GM12878 (cell line): ENCODE data around the gene NAA60. TPM values are rescaled to one million over a fixed set of nuclear protein-coding genes. Genes with fewer than 3 reads are reported as not detected.
"Not testable (repeated sequence)": the region's sequence is repeated elsewhere in the genome, so short reads cannot be mapped to it uniquely, and the experiment has no call there.

Source experiments
- ATAC-seq: fragments of 200-7000 bp; cut with Tn5 transposase; 3 replicates; pipeline ENCODE4 v1.9.1; 2020; ENCODE audit warnings: mild to moderate bottlenecking, moderate library complexity
- BruUV-seq: library from RNA; stranded (reverse); fragments of 400-500 nt; replicated peaks from 2 replicates; lab custom pipeline; 2021; lab: Mats Ljungman, UMichigan
- CTCF ChIA-PET: fragments of 300-600 bp; sonication (Branson Sonifier 250); formaldehyde crosslinking; extraction: SDS; loops from one replicate; lab custom pipeline; 2021; ENCODE audit warnings: inconsistent platforms; lab: Yijun Ruan, JAX
- POLR2A ChIA-PET: fragments of 350-600 bp; formaldehyde crosslinking; extraction: SDS; loops from one replicate; lab custom pipeline; 2021; ENCODE audit warnings: inconsistent platforms; lab: Charles Lee
- RAD21 ChIA-PET: fragments of 300-600 bp; sonication (Branson Sonifier 250); formaldehyde crosslinking; loops from one replicate; lab custom pipeline; 2023; ENCODE audit warnings: antibody characterized with exemption; ENCODE audit not compliant: unreplicated experiment; lab: Charles Lee
- SMC1A ChIA-PET: fragments of 300-600 bp; sonication (Branson Sonifier 250); formaldehyde crosslinking; loops from one replicate; lab custom pipeline; 2023; ENCODE audit not compliant: unreplicated experiment, uncharacterized antibody; lab: Charles Lee
- DNase-seq: peaks from one replicate; pipeline ENCODE4 v3.0.0-alpha.2; 2011; ENCODE audit warnings: low read depth, low spot score
- FAIRE-seq: peaks from 3 replicates; lab custom pipeline; 2011; peaks lifted over from hg19 to GRCh38; lab: Jason Lieb, UNC
- H2AFZ ChIP-seq: 2 replicates; pipeline ENCODE4 v1.6.0; 2011; ENCODE audit warnings: low read depth, low read length, control low read depth; ENCODE audit not compliant: control insufficient read depth
- H3K27ac ChIP-seq: 2 replicates; pipeline ENCODE4 v1.5.1; 2011; ENCODE audit warnings: control low read depth; ENCODE audit not compliant: control insufficient read depth, insufficient read depth
- H3K27me3 ChIP-seq, 2 experiments: replicated peaks in 1 of 2; 2 replicates each; pipeline versions ENCODE4 v1.6.0 to v1.6.1; 2011; ENCODE audit warnings: low read length in 1 of 2; ENCODE audit not compliant: control insufficient read depth in 2 of 2, insufficient read depth in 2 of 2
- H3K36me3 ChIP-seq, 2 experiments: 2 replicates each; pipeline ENCODE4 v1.5.1; 2011; ENCODE audit warnings: low read length in 1 of 2; ENCODE audit not compliant: control insufficient read depth in 2 of 2, insufficient read depth in 2 of 2
- H3K4me1 ChIP-seq: 2 replicates; pipeline ENCODE4 v1.6.1; 2011; ENCODE audit warnings: mild to moderate bottlenecking, low read length, moderate library complexity, mixed read lengths; ENCODE audit not compliant: control insufficient read depth, insufficient read depth
- H3K4me2 ChIP-seq: 2 replicates; pipeline ENCODE4 v1.6.0; 2011; ENCODE audit warnings: control low read depth; ENCODE audit not compliant: control insufficient read depth, insufficient read depth
- H3K4me3 ChIP-seq: fragments of 200-600 bp; sonication (generic); 2 replicates; pipeline ENCODE4 v1.5.1; 2016
- H3K79me2 ChIP-seq: 2 replicates; pipeline ENCODE4 v1.6.0; 2011; ENCODE audit warnings: low read length; ENCODE audit not compliant: control insufficient read depth, insufficient read depth
- H3K9ac ChIP-seq: 2 replicates; pipeline ENCODE4 v1.8.0; 2011; ENCODE audit warnings: low read length, control low read depth, mixed read lengths; ENCODE audit not compliant: control insufficient read depth, insufficient read depth
- H3K9me3 ChIP-seq: replicated peaks from 3 replicates; pipeline ENCODE4 v1.5.1; 2011; ENCODE audit warnings: mild to moderate bottlenecking, low read length; ENCODE audit not compliant: control insufficient read depth, insufficient read depth
- H4K20me1 ChIP-seq: 2 replicates; pipeline ENCODE4 v1.6.0; 2011; ENCODE audit not compliant: control insufficient read depth, insufficient read depth
- CEBPB ChIP-seq, 2 experiments: fragments of 150-350 bp in 1 of 2; IDR thresholded peaks; 2 replicates each; pipeline ENCODE4 v1.6.1; 2012 to 2014; ENCODE audit warnings: low read depth in 2 of 2, low read length in 2 of 2, borderline replicate concordance in 1 of 2, inconsistent platforms in 1 of 2
- E4F1 ChIP-seq: fragments of 450-650 bp; IDR thresholded peaks from 2 replicates; pipeline ENCODE4 v1.6.1; 2018; ENCODE audit warnings: borderline replicate concordance, mild to moderate bottlenecking; ENCODE audit not compliant: partially characterized antibody
- ELK1 ChIP-seq: IDR thresholded peaks from 2 replicates; pipeline ENCODE4 v1.6.1; 2012; ENCODE audit warnings: low read depth, low read length, improper control_type of control experiment
- MEF2B ChIP-seq: fragments of 450-650 bp; IDR thresholded peaks from 2 replicates; pipeline ENCODE4 v1.6.1; 2018; ENCODE audit warnings: mild to moderate bottlenecking, moderate library complexity; ENCODE audit not compliant: partially characterized antibody, poor library complexity, severe bottlenecking
- POLR2A ChIP-seq: IDR thresholded peaks from 2 replicates; pipeline ENCODE4 v1.6.1; 2011; ENCODE audit warnings: low read depth, mild to moderate bottlenecking, low read length
- RFX5 ChIP-seq: IDR thresholded peaks from 2 replicates; pipeline ENCODE4 v1.6.1; 2011; ENCODE audit warnings: low read depth, low read length, improper control_type of control experiment
- WGBS: methylation state at CpG from one replicate; pipeline ENCODE4 v1.1.6; 2016; ENCODE audit warnings: low lambda C conversion rate; ENCODE audit not compliant: insufficient replicate concordance, insufficient coverage; ENCODE audit errors: missing lambda C conversion rate; 5-methylcytosine and 5-hydroxymethylcytosine counted together
- in situ Hi-C: fragments of 300-500 bp; cut with MboI; formaldehyde crosslinking; loops from 9 replicates; pipeline ENCODE4 v1.14.3; 2018; ENCODE audit warnings: mixed read lengths
- intact Hi-C: fragments of 100-400 bp; cut with micrococcal nuclease; formaldehyde crosslinking; loops from one replicate; pipeline ENCODE4 v1.14.2; 2022; ENCODE audit not compliant: unreplicated experiment
- polyA plus RNA-seq, 11 experiments: library from polyadenylated mRNA; depleted of rRNA in 4 of 11; unstranded in 6 of 11; stranded (reverse) in 5 of 11; fragments of >200 nt; fragmentation: Nextera tagmentation in 4 of 11; fragmentation: Illumina TruSeq in 1 of 11; extraction: Ambion mirVana in 4 of 11; extraction: Trizol in 1 of 11; gene quantifications; 1 replicate in 1 of 11; 2 replicates in 10 of 11; pipeline versions ENCODE4 v1.2.1 to v1.2.3, GENCODE V29; 2011 to 2016; ENCODE audit warnings: inconsistent platforms in 2 of 11, missing spikeins in 2 of 11, low read depth in 1 of 11
- total RNA-seq, 4 experiments: library from RNA; depleted of rRNA in 3 of 4; stranded (reverse); fragments of >200 nt in 3 of 4; fragmentation: Illumina TruSeq in 1 of 4; extraction: Trizol in 1 of 4; gene quantifications; 2 replicates each; pipeline versions ENCODE4 v1.2.1 to v1.2.3, GENCODE V29; 2013 to 2021

The NAA60 gene
- total and polyA plus RNA-seq, 10 of the 15 experiments (the other 5 are each of a cell fraction or from before 2014, with no cell fraction given) = 6.2 to 43.1 (median 34.6) TPM

DNA sequence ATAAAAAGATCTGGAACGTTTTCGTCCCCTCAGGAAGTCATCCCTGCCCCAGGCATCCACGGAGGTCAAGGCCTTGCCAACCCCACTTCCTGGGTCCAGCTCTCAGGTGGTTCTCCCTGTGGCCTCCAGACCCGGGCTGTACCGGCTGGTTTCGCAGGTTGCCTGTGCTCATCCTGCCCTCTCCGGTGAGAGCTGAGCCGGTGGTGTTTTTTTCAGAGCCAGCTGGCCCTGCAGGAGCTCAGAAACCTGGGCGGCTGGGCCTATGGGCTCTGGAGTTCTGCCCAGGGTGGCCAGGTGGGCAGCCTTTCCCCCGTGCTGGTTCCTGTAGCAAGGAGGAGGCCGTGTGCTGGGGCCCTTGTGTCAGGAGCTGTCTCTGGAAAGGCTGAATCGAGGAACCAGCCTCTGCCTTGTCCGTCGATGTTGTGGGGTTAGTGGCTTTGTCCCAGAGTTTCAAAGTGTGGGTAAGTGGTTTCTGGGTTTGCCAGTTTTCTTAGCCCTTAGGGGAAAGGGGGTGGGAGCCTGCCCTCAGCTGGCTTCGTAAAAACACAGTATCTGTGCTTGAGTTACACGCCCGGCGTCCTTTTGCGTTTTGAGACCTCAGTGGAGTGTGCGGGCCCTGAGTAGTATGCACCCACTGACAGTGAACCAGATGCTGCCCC is 28.2 kb downstream of the NAA60 start (continued):
- TF ChIP-seq E4F1 = no peak

DNA sequence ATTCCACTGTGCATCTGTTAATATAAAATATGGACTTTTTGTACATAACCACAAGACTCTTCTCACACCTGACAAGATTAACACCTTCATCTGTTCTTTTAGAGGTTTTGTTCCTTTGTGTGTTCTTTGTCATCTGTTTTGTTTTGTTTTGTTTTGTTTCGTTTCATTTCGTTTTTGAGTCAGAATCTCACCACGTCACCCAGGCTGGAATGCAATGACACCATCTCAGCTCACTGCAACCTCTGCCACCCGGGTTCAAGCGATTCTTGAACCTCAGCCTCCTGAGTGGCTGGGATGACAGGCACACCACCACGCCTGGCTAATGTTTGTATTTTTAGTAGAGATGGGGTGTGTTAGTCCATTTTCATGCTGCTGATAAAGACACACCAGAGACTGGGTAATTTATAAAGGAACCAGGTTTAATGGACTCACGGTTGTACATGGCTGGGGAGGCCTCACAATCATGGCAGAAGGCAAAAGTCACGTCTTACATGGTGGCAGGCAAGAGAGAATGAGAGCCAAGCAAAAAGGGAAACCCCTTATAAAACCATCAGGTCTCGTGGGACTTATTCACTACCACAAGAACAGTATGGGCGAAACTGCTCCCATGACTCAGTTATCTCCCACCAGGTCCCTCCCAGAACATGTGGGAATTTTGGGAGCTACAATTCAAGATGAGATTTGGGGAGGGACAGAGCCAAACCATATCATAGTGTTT is 29.6 kb downstream of the NAA60 start:
- Histone ChIP-seq H3K9ac (no peak overlapping the region), H3K36me3 (peaks cover 0 to 7% of the 10 kb centered on the region in 2 experiments; a peak in 3 of 4 replicates), H3K9me3 (peaks cover 13% of the 10 kb centered on the region), H2AFZ (no peak overlapping the region), H3K4me2 (no peak overlapping the region), H3K4me1 (no peaks in the 10 kb centered on the region), H3K79me2 (peaks cover 18% of the 10 kb centered on the region), H4K20me1 (no peaks in the 10 kb centered on the region), H3K4me3 (no peak overlapping the region), H3K27ac (no peak overlapping the region), H3K27me3 (no peaks in the 10 kb centered on the region)
- BruUV-seq = no TSS peak
- ChIA-PET POLR2A (no interaction called here), RAD21 (no interaction called here), CTCF (no interaction called here), SMC1A (no interaction called here)
- no peak for ATAC-seq
- WGBS = 84% methylated on average over 10 of the region's 10 CpGs
- FAIRE-seq = no peak
- no peak for TF ChIP-seq ELK1
- no peak for TF ChIP-seq POLR2A
- peak; percentile 18 for TF ChIP-seq MEF2B
- no peak for TF ChIP-seq RFX5
- no peak for TF ChIP-seq CEBPB (IDR thresholded peaks at IDR 0.05; ENCODE audit: borderline replicate concordance in 1 of 2, low read depth in 2 of 2, low read length in 2 of 2)
- intact Hi-C loops = no loop called here
- DNase-seq = no peak
- in situ Hi-C loops = no loop called here

DNA sequence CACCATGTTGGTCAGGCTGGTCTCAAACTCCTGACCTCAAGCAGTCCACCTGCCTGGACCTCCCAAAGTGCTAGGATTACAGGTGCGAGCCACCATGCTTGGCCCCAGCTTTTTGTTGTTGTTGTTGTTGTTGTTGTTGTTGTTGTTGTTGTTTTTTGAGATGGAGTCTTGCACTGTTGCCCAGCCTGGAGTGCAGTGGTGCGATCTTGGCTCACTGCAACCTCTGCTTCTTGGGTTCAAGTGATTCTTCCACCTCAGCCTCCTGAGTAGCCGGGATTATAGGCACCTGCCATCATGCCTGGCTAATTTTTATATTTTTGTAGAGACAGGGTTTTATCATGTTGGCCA is 30.1 kb downstream of the NAA60 start:
- BruUV-seq, H3K9ac ChIP-seq, H3K27ac ChIP-seq, SMC1A ChIA-PET, DNase-seq, POLR2A ChIA-PET, CTCF ChIA-PET, intact Hi-C loops, H4K20me1 ChIP-seq, H3K4me1 ChIP-seq, H3K4me3 ChIP-seq, ATAC-seq, H2AFZ ChIP-seq, in situ Hi-C loops, H3K4me2 ChIP-seq, H3K36me3 ChIP-seq, RAD21 ChIA-PET, FAIRE-seq, H3K27me3 ChIP-seq: not testable (repeated sequence)
- peaks cover 13% of the 10 kb centered on the region for H3K79me2 ChIP-seq
- H3K9me3 ChIP-seq = peaks cover 13% of the 10 kb centered on the region
- WGBS = 88% methylated on average over 3 of the region's 3 CpGs
